Epidermal melanocyte (primary cell): Measurements from ENCODE around the gene KCNIP4.

Experiments used
- DNase-seq: peaks from one replicate; pipeline ENCODE4 v3.0.0; 2011; ENCODE audit warnings: low spot score; ENCODE audit not compliant: insufficient read length

Gene KCNIP4

GRCh38 chr4:20987191-20987590, 961.4 kb downstream of the KCNIP4 start:
- DNase-seq, result no peak

- no peak for DNase-seq
Observed at GRCh38 chr4:20984576-20984836, 964.1 kb downstream of the KCNIP4 start.

GRCh38 chr4:20983763-20984575, 964.6 kb downstream of the KCNIP4 start:
- DNase-seq, result no peak

- DNase-seq, result no peak
Observed at GRCh38 chr4:20982544-20982943, 966.0 kb downstream of the KCNIP4 start.

GRCh38 chr4:20960291-20960690, 988.3 kb downstream of the KCNIP4 start:
- no peak for DNase-seq

GRCh38 chr4:20954541-20954940, 994.0 kb downstream of the KCNIP4 start:
- no peak for DNase-seq

- no peak for DNase-seq
Observed at GRCh38 chr4:20944961-20945360, 1003.6 kb downstream of the KCNIP4 start.

GRCh38 chr4:20944451-20944850, 1004.1 kb downstream of the KCNIP4 start:
- no peak for DNase-seq

- DNase-seq, result no peak
Observed at GRCh38 chr4:20938204-20938603, 1010.4 kb downstream of the KCNIP4 start.

GRCh38 chr4:20926529-20926928, 1022.0 kb downstream of the KCNIP4 start:
- DNase-seq, result no peak

GRCh38 chr4:20925176-20925575, 1023.4 kb downstream of the KCNIP4 start:
- DNase-seq, result no peak

- no peak for DNase-seq
Observed at GRCh38 chr4:20922962-20923361, 1025.6 kb downstream of the KCNIP4 start.

- no peak for DNase-seq
Observed at GRCh38 chr4:20916106-20916505, 1032.5 kb downstream of the KCNIP4 start.

GRCh38 chr4:20904966-20905365, 1043.6 kb downstream of the KCNIP4 start:
- DNase-seq, result no peak

GRCh38 chr4:20901851-20902250, 1046.7 kb downstream of the KCNIP4 start:
- no peak for DNase-seq

GRCh38 chr4:20899591-20899990, 1049.0 kb downstream of the KCNIP4 start:
- DNase-seq, result no peak

GRCh38 chr4:20895988-20896387, 1052.6 kb downstream of the KCNIP4 start:
- DNase-seq, result no peak

- DNase-seq, result no peak
Observed at GRCh38 chr4:20895208-20895607, 1053.4 kb downstream of the KCNIP4 start.

- no peak for DNase-seq
Observed at GRCh38 chr4:20890761-20891160, 1057.8 kb downstream of the KCNIP4 start.

GRCh38 chr4:20889901-20890300, 1058.7 kb downstream of the KCNIP4 start:
- DNase-seq, result no peak

GRCh38 chr4:20883677-20884076, 1064.9 kb downstream of the KCNIP4 start:
- DNase-seq, result no peak

GRCh38 chr4:20883231-20883630, 1065.3 kb downstream of the KCNIP4 start:
- no peak for DNase-seq

GRCh38 chr4:20882500-20882899, 1066.1 kb downstream of the KCNIP4 start:
- no peak for DNase-seq

GRCh38 chr4:20881658-20882057, 1066.9 kb downstream of the KCNIP4 start:
- DNase-seq, result no peak
